ENCODE data around the gene RBM4B.

RBM4B gene

DNA sequence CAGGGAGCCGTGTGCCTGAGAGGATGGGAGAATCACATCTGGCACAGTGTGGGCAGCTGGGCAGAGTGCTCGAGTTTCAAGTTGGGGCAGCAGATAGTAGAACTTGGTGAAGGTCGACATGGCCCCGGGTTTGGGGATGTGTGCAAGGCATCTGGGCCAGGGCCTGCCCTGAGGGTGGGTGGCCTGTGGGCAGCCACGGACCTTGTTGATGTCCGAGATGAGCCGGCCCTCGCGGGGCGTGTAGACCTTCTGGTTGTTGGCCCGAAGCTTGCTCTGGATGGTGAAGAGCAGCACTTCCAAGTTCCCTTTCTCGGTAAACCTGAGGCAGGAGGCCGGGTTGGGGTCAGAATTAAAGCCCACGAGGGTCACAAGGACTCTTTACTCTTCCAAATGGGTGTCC is 31.0 kb upstream of the RBM4B start:
- Histone ChIP-seq H4K20me1 (peaks cover 15% of the 10 kb centered on the region; the same call in 1 of the 2 replicates), H3K27ac (no peak overlapping the region), H3K36me3 (peaks cover 100% of the 10 kb centered on the region), H3K4me3 (no peak overlapping the region), H3K4me1 (peaks cover 21% of the 10 kb centered on the region), H3K9ac (no peak overlapping the region), H3K27me3 (no peaks in the 10 kb centered on the region), H3K4me2 (no peak overlapping the region), H3K9me3 (no peaks in the 10 kb centered on the region)
- TF ChIP-seq Cebpa-rat (IDR thresholded peaks at IDR 0.05) = no peak

DNA sequence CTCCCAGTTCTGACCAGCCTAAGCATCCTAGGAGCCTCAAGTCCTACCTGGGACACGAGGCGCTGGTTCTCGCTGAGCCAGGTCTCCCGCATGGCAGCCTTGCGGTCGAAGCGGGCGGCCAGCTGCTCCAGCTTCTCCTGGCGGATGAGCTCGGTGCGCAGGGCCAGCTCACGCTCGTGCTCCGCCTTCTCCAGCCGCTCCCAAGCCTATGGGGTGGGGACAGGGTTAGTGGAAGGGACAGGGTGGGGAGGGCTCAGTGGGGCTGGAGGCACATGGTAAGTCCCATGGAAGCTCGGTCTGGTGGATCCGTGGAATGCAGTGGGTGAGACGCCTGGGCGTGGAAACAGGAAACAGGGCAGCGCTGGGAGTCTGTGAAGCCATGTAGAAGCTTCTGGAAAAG is 30.4 kb upstream of the RBM4B start:
- Histone ChIP-seq H3K27me3 (no peaks in the 10 kb centered on the region), H3K27ac (no peak overlapping the region), H3K9ac (no peak overlapping the region), H3K36me3 (peaks cover 99% of the 10 kb centered on the region), H3K9me3 (no peaks in the 10 kb centered on the region), H3K4me3 (no peak overlapping the region), H3K4me2 (no peak overlapping the region), H4K20me1 (peaks cover 15% of the 10 kb centered on the region; the same call in 1 of the 2 replicates), H3K4me1 (peaks cover 21% of the 10 kb centered on the region)
- no peak for TF ChIP-seq Cebpa-rat (IDR thresholded peaks at IDR 0.05)

- Histone ChIP-seq H3K27ac (no peak overlapping the region), H3K4me1 (peaks cover 21% of the 10 kb centered on the region), H3K4me2 (no peak overlapping the region), H3K9me3 (no peaks in the 10 kb centered on the region), H3K4me3 (no peak overlapping the region), H3K9ac (no peak overlapping the region), H3K36me3 (peaks cover 96% of the 10 kb centered on the region), H4K20me1 (peaks cover 15% of the 10 kb centered on the region; the same call in 1 of the 2 replicates), H3K27me3 (no peaks in the 10 kb centered on the region)
- TF ChIP-seq Cebpa-rat (IDR thresholded peaks at IDR 0.05) = no peak
These were observed 29.8 kb upstream of the RBM4B start for GRCh38 chr11:66707486-66707885.

GRCh38 chr11:66706989-66707388 is 29.3 kb upstream of the RBM4B start:
- H3K9ac ChIP-seq = no peak overlapping the region

GRCh38 chr11:66705587-66706335 is 28.1 kb upstream of the RBM4B start:
- H3K27ac ChIP-seq = no peak overlapping the region
- no peak overlapping the region for H3K4me3 ChIP-seq
- H3K9me3 ChIP-seq = no peaks in the 10 kb centered on the region
- H3K36me3 ChIP-seq = peaks cover 96% of the 10 kb centered on the region
- H4K20me1 ChIP-seq = peaks cover 18% of the 10 kb centered on the region; the same call in 1 of the 2 replicates
- H3K4me1 ChIP-seq = peaks cover 11% of the 10 kb centered on the region
- no peak overlapping the region for H3K4me2 ChIP-seq
- H3K27me3 ChIP-seq = no peaks in the 10 kb centered on the region
- TF ChIP-seq Cebpa-rat (IDR thresholded peaks at IDR 0.05) = no peak
- H3K9ac ChIP-seq = no peak overlapping the region

More at GRCh38 chr11:66706989-66707388, 29.3 kb upstream of the RBM4B start:
- H4K20me1 ChIP-seq = peaks cover 15% of the 10 kb centered on the region; the same call in 1 of the 2 replicates
- H3K27me3 ChIP-seq = no peaks in the 10 kb centered on the region
- peaks cover 21% of the 10 kb centered on the region for H3K4me1 ChIP-seq
- no peaks in the 10 kb centered on the region for H3K9me3 ChIP-seq
- peaks cover 96% of the 10 kb centered on the region for H3K36me3 ChIP-seq
- no peak overlapping the region for H3K4me3 ChIP-seq
- H3K27ac ChIP-seq = no peak overlapping the region
- no peak overlapping the region for H3K4me2 ChIP-seq
- no peak for TF ChIP-seq Cebpa-rat (IDR thresholded peaks at IDR 0.05)

- Histone ChIP-seq H3K9me3 (no peaks in the 10 kb centered on the region), H3K4me2 (no peak overlapping the region), H3K4me1 (peaks cover 1% of the 10 kb centered on the region), H3K4me3 (no peak overlapping the region), H4K20me1 (peaks cover 17% of the 10 kb centered on the region; the same call in 1 of the 2 replicates), H3K36me3 (peaks cover 96% of the 10 kb centered on the region), H3K9ac (no peak overlapping the region), H3K27ac (no peak overlapping the region), H3K27me3 (no peaks in the 10 kb centered on the region)
- TF ChIP-seq Cebpa-rat (IDR thresholded peaks at IDR 0.05) = no peak
These were observed 27.1 kb upstream of the RBM4B start for GRCh38 chr11:66704659-66705360.

- peaks cover 36% of the 10 kb centered on the region; the same call in 1 of the 2 replicates for H4K20me1 ChIP-seq
- H3K4me2 ChIP-seq = no peak overlapping the region
- TF ChIP-seq Cebpa-rat (IDR thresholded peaks at IDR 0.05) = no peak
- no peaks in the 10 kb centered on the region for H3K27me3 ChIP-seq
- H3K27ac ChIP-seq = no peak overlapping the region
- no peaks in the 10 kb centered on the region for H3K9me3 ChIP-seq
- H3K36me3 ChIP-seq = peaks cover 96% of the 10 kb centered on the region
- no peak overlapping the region for H3K9ac ChIP-seq
- no peak overlapping the region for H3K4me3 ChIP-seq
- no peaks in the 10 kb centered on the region for H3K4me1 ChIP-seq
These were observed 23.9 kb upstream of the RBM4B start for GRCh38 chr11:66701432-66702240.

DNA sequence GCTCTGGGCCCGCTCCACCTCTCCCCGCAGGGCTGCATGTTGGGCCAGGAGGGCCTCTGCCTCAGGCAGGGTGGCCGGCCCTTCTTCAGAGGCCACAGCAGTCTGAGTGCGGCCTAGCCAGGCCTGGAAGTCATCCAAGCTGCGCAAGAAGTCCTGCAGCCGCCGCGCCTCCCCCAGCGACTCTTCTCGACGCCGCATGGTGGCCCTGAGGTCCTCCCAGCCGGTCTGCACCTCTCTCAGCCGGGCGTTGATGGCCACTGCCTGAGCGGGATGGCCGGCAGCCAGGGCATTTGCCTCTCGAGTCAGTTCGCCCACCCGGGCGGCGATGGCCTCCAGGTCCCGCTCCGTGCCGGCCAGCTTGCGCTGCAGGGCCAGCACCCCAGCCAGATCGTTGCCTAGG is 23.1 kb upstream of the RBM4B start:
- no peak for TF ChIP-seq Cebpa-rat (IDR thresholded peaks at IDR 0.05)
- Histone ChIP-seq H3K4me2 (no peak overlapping the region), H3K27ac (no peak overlapping the region), H3K4me3 (no peak overlapping the region), H3K9ac (no peak overlapping the region), H3K9me3 (no peaks in the 10 kb centered on the region), H3K4me1 (no peaks in the 10 kb centered on the region), H3K27me3 (no peaks in the 10 kb centered on the region), H3K36me3 (peaks cover 96% of the 10 kb centered on the region), H4K20me1 (peaks cover 44% of the 10 kb centered on the region; the same call in 1 of the 2 replicates)

GRCh38 chr11:66700337-66700736 is 22.6 kb upstream of the RBM4B start:
- Histone ChIP-seq H3K9me3 (no peaks in the 10 kb centered on the region), H3K4me1 (no peaks in the 10 kb centered on the region), H3K36me3 (peaks cover 96% of the 10 kb centered on the region), H3K9ac (no peak overlapping the region), H3K27ac (no peak overlapping the region), H4K20me1 (peaks cover 44% of the 10 kb centered on the region; the same call in 1 of the 2 replicates), H3K4me3 (no peak overlapping the region), H3K4me2 (no peak overlapping the region), H3K27me3 (no peaks in the 10 kb centered on the region)
- no peak for TF ChIP-seq Cebpa-rat (IDR thresholded peaks at IDR 0.05)
